ENCODE measurements around the gene ALPL.

Gene ALPL

DNA sequence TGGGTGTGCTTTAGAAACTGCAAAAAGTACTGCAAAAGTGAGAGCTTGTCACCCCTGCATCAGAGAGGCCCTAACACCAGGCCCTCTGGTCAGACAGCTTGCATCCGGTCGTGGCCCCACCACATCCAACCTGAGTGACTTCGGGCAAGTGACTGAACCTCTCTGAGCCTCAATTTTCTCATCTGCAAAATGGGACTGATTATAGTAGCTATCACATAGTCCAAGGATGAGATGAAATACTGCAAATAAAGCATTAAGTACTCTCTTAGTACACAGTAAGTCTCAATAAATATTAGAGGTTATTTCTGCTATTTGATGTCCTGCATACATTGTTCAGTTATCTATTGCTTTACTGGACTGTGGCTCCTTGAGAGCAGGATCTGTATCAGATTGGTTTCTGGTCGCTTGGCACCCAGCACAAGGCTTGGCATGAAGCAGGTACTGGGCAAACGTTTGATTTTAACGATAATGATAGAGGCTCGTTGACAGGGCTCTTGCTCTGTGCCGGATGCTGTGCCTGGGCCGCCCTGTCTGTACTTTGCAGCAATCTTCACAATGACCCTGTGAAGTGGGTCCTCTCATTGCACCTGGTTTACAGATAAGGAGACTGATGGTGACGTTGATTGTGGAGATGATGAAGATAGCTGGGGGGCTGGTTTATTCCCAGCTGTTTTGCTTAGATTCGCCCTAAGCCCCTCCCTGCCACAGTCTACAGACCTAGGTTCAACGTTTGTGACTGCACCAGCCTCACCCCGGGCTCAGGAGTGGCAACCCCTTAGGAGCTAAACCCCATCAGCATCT lies 116.4 kb downstream of the ALPL start:
- Histone ChIP-seq H3K4me3 (ENCODE audit: severe bottlenecking) (no peak overlapping the region), H3K27ac (ENCODE audit: poor library complexity, severe bottlenecking) (no peak overlapping the region), H3K4me1 (ENCODE audit: insufficient read depth, poor library complexity, severe bottlenecking) (peaks cover 5% of the 10 kb centered on the region), H3K9me3 (ENCODE audit: severe bottlenecking) (no peaks in the 10 kb centered on the region), H3K36me3 (ENCODE audit: low read depth) (no peaks in the 10 kb centered on the region), H3K27me3 (ENCODE audit: insufficient read depth, poor library complexity, severe bottlenecking) (no peaks in the 10 kb centered on the region)
- ATAC-seq (ENCODE audit: low read depth) (no peak), DNase-seq (ENCODE audit: low spot score) (no peak)
- TF ChIP-seq, protein P1, sequence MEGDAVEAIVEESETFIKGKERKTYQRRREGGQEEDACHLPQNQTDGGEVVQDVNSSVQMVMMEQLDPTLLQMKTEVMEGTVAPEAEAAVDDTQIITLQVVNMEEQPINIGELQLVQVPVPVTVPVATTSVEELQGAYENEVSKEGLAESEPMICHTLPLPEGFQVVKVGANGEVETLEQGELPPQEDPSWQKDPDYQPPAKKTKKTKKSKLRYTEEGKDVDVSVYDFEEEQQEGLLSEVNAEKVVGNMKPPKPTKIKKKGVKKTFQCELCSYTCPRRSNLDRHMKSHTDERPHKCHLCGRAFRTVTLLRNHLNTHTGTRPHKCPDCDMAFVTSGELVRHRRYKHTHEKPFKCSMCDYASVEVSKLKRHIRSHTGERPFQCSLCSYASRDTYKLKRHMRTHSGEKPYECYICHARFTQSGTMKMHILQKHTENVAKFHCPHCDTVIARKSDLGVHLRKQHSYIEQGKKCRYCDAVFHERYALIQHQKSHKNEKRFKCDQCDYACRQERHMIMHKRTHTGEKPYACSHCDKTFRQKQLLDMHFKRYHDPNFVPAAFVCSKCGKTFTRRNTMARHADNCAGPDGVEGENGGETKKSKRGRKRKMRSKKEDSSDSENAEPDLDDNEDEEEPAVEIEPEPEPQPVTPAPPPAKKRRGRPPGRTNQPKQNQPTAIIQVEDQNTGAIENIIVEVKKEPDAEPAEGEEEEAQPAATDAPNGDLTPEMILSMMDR (IDR thresholded peaks at IDR 0.05; ENCODE audit: poor library complexity, severe bottlenecking): no peak

DNA sequence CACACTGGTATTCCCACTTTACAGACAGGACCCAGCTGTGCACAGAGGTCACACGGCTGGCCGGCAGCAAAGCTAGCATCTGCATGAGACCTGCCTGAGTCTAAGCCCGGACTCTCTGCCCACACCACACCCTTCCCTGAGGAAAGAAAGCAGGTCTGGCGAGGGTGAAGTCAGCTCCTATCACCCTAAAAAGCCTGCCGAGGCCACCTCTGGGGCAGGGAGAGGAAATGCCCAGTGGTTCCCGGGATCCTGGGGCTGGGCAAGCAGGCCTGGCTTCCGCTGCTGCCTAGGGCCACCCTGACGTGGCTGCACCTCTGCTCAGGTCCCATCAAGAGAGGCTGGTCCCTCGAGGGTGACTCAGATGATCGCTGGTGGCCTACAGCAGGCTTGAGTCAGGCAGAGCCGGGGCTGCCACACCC lies 117.7 kb downstream of the ALPL start:
- peak overlapping the region; percentile 28 for H3K27ac ChIP-seq (ENCODE audit: poor library complexity, severe bottlenecking)
- H3K36me3 ChIP-seq (ENCODE audit: low read depth): no peaks in the 10 kb centered on the region
- peaks cover 5% of the 10 kb centered on the region for H3K4me1 ChIP-seq (ENCODE audit: insufficient read depth, poor library complexity, severe bottlenecking)
- TF ChIP-seq, protein P1 (IDR thresholded peaks at IDR 0.05; ENCODE audit: poor library complexity, severe bottlenecking): no peak
- H3K27me3 ChIP-seq (ENCODE audit: insufficient read depth, poor library complexity, severe bottlenecking): no peaks in the 10 kb centered on the region
- H3K9me3 ChIP-seq (ENCODE audit: severe bottlenecking): no peaks in the 10 kb centered on the region
- DNase-seq (ENCODE audit: low spot score) (no peak), ATAC-seq (ENCODE audit: low read depth) (peak; percentile 57)
- H3K4me3 ChIP-seq (ENCODE audit: severe bottlenecking): no peak overlapping the region
